SK-N-SH (cell line): ENCODE measurements around the gene TMEM256.

Experiments used
- CTCF ChIP-seq: fragments of 200-600 bp; sonication (generic); IDR thresholded peaks from 2 replicates; pipeline ENCODE4 v1.6.1; 2017; ENCODE audit warnings: antibody characterized with exemption, mild to moderate bottlenecking, moderate library complexity
- GABPA ChIP-seq: IDR thresholded peaks from 2 replicates; pipeline ENCODE4 v1.4.0; 2012; ENCODE audit warnings: low read depth, mild to moderate bottlenecking
- MEF2A ChIP-seq: IDR thresholded peaks from 2 replicates; pipeline ENCODE4 v1.4.0; 2012; ENCODE audit warnings: low read depth, borderline replicate concordance
- MXI1 ChIP-seq: IDR thresholded peaks from 2 replicates; pipeline ENCODE4 v1.6.1; 2012; ENCODE audit warnings: mild to moderate bottlenecking, low read depth, low read length, improper control_type of control experiment
- NRF1 ChIP-seq: IDR thresholded peaks from 2 replicates; pipeline ENCODE4 v1.6.1; 2012; ENCODE audit warnings: low read depth, mild to moderate bottlenecking, low read length
- TCF12 ChIP-seq: IDR thresholded peaks from 2 replicates; pipeline ENCODE4 v1.4.0; 2012

- no peak for TF ChIP-seq CTCF
- TF ChIP-seq MXI1 = no peak
- no peak for TF ChIP-seq GABPA
- TF ChIP-seq MEF2A = no peak
- TF ChIP-seq NRF1 = no peak
- no peak for TF ChIP-seq TCF12
Measured at GRCh38 chr17:7426896-7427489, 23.1 kb upstream of the TMEM256 start.
